ENCODE results near the gene ARHGAP22. TPM values are rescaled to one million over a fixed set of nuclear protein-coding genes. Genes with fewer than 3 reads are reported as not detected.
A peak's percentile ranks its signal among the peaks of the same experiment; 100 is the strongest.

The ARHGAP22 gene
- total RNA-seq, 1 experiment from 2014 or later, result 0.53 TPM

DNA sequence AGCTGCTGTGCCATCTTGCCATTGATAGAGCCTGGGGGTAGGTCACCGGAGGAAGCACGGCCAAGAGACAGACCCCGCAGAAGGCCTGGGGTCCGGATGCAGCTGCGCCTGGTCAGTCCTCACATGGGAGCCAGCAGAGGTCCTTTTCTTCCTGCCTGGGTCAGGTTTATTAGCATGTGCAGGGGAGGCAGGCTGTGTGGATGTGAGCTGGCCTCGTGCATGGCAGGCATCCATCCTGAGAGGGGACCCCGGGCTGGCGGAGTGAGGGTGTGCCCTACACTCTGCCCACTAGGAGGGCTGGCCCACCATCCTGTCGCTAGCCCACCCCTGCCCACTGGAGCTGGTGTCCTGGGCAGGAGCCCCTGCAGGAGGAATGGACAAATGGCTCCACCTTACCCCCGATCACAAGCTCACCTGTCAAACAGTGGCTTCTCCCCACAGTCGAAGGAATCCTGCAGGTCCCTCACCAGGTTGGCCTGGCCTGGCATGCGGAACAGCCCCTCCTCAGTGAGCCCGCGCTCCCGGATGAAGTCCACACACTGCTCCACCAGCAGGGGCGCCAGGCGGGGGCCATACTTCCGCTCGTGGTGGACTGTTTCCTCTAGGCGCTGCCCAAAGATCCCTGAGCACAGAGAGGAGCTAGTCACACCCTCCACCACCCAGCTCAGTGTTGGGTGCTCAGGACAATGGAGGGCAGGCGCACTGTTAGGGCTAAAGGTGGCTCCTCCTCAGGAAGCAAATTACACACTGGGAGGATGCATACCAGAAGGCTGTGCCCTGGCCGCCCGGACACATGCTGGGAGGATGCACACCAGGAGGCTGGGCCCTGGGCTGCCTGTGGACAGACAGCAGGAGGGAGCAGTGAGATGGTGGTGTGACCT lies 145.4 kb downstream of the ARHGAP22 start:
- no peaks in the 10 kb centered on the region for H3K9me3 ChIP-seq (replicated peaks)
- no peaks in the 10 kb centered on the region for H3K36me3 ChIP-seq
- H3K27ac ChIP-seq, result no peak overlapping the region
- no peaks in the 10 kb centered on the region for H3K4me1 ChIP-seq (replicated peaks)
- H3K27me3 ChIP-seq (replicated peaks), result no peaks in the 10 kb centered on the region
- H3K4me3 ChIP-seq, result no peak overlapping the region
- DNase-seq (ENCODE audit: low read depth in 1 of 2, low spot score in 2 of 2), result peak in 1 of 2 experiments; percentile 37

GRCh38 chr10:48458662-48459048 lies 146.2 kb downstream of the ARHGAP22 start:
- Histone ChIP-seq H3K9me3 (replicated peaks) (no peaks in the 10 kb centered on the region), H3K27ac (no peak overlapping the region), H3K4me3 (no peak overlapping the region), H3K27me3 (replicated peaks) (no peaks in the 10 kb centered on the region), H3K4me1 (replicated peaks) (no peaks in the 10 kb centered on the region), H3K36me3 (no peaks in the 10 kb centered on the region)
- DNase-seq (ENCODE audit: low read depth in 1 of 2, low spot score in 2 of 2), result peak in 1 of 2 experiments; percentile 25

- Histone ChIP-seq H3K27ac (no peak overlapping the region), H3K27me3 (replicated peaks) (no peaks in the 10 kb centered on the region), H3K36me3 (no peaks in the 10 kb centered on the region), H3K4me3 (no peak overlapping the region), H3K9me3 (replicated peaks) (no peaks in the 10 kb centered on the region), H3K4me1 (replicated peaks) (no peaks in the 10 kb centered on the region)
- DNase-seq (ENCODE audit: low read depth in 1 of 2, low spot score in 2 of 2), result peak in 1 of 2 experiments; percentile 30
Measured at GRCh38 chr10:48457949-48458661, 146.8 kb downstream of the ARHGAP22 start.

GRCh38 chr10:48456808-48457761 lies 147.8 kb downstream of the ARHGAP22 start:
- H3K27me3 ChIP-seq (replicated peaks), result no peaks in the 10 kb centered on the region
- H3K9me3 ChIP-seq (replicated peaks), result no peaks in the 10 kb centered on the region
- no peak overlapping the region for H3K4me3 ChIP-seq
- H3K36me3 ChIP-seq, result no peaks in the 10 kb centered on the region
- no peak overlapping the region for H3K27ac ChIP-seq
- H3K4me1 ChIP-seq (replicated peaks), result no peaks in the 10 kb centered on the region
- DNase-seq (ENCODE audit: low read depth in 1 of 2, low spot score in 2 of 2), result peak in 1 of 2 experiments; percentile 36

DNA sequence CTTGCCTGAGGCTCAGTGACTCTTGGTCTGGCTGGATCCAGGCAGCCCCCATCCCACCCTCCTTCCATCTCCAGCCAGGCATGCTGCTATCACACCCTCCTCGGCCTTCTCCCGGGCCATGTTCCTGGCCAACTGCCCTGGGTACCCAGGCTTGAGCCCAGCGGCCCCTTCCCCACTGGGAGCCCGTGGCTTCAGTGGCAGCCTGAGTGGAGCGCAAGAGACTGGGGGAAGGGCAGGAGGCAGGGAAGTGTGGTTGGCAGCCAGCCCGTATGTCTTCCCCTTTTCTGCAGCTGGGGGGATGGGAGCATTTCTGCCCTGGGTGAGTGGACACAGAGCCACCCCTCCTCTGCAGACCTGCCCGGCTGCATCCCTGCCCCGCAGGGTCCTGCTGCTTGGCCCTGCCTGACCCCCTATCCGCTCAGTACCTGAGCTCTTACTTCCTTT lies 148.5 kb downstream of the ARHGAP22 start:
- H3K4me1 ChIP-seq (replicated peaks), result no peaks in the 10 kb centered on the region
- H3K4me3 ChIP-seq, result no peak overlapping the region
- H3K9me3 ChIP-seq (replicated peaks), result no peaks in the 10 kb centered on the region
- DNase-seq (ENCODE audit: low read depth in 1 of 2, low spot score in 2 of 2), result peak in 1 of 2 experiments; percentile 36
- H3K27me3 ChIP-seq (replicated peaks), result no peaks in the 10 kb centered on the region
- no peak overlapping the region for H3K27ac ChIP-seq
- H3K36me3 ChIP-seq, result no peaks in the 10 kb centered on the region

GRCh38 chr10:48455392-48456151 lies 149.3 kb downstream of the ARHGAP22 start:
- H3K27me3 ChIP-seq (replicated peaks), result no peaks in the 10 kb centered on the region
- no peak overlapping the region for H3K27ac ChIP-seq
- no peak overlapping the region for H3K4me3 ChIP-seq
- no peaks in the 10 kb centered on the region for H3K9me3 ChIP-seq (replicated peaks)
- no peaks in the 10 kb centered on the region for H3K36me3 ChIP-seq
- DNase-seq (ENCODE audit: low read depth in 1 of 2, low spot score in 2 of 2), result peak in 1 of 2 experiments; percentile 36
- H3K4me1 ChIP-seq (replicated peaks), result no peaks in the 10 kb centered on the region

DNA sequence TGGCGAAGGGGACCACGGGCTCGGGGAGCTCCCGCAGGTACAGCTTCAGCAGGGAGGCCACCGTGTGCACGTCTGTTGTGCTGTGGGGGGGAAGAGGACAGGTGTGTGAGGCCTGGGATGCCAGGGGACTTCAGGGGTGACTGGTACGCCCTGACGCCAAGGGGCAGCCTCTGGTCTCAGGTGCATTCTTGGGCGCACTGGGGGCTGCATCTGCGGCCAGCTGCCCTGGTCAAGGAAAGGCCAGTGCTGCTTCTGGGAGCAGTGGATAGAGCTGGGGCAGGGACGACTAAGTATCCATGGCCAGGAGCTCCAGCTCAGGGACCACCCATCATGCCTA lies 149.8 kb downstream of the ARHGAP22 start:
- Histone ChIP-seq H3K9me3 (replicated peaks) (no peaks in the 10 kb centered on the region), H3K36me3 (no peaks in the 10 kb centered on the region), H3K27me3 (replicated peaks) (no peaks in the 10 kb centered on the region), H3K27ac (no peak overlapping the region), H3K4me1 (replicated peaks) (no peaks in the 10 kb centered on the region), H3K4me3 (no peak overlapping the region)
- peak in 1 of 2 experiments; percentile 31 for DNase-seq (ENCODE audit: low read depth in 1 of 2, low spot score in 2 of 2)

DNA sequence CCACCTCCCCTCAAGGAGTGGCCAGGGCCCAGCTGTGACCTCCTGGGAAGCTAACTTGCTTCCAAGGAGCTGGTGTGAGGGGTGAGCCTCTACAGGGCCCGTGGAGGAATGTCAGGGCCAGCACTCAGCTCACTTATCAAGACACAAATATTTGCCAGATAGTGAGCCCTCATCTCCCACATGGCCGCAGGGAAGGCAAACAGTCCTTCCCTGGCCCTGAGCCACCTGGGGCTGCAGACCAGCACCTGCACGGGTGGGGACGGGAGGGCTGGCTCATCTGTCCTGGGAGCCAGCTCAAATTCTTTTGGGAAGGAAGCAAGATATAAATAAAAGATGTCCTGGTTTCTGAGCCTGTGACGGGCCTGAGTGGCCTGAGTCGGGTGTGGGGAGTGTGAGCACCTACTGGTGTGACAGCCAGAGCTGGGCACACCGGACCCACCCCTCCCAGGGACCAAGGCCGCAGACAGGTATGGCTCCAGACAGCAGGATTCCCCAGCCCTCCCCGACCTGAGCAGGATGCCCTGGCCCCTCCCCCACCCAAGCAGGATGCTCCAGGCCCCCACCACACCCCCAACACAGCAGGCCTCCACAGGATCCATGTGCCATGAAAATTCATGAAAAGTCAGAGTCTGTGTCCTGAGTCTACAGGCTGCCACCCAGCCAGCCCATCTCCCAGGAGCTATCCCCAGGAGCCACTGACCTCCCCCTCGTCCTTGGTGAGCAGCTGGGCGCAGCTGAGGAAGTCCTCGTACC lies 150.4 kb downstream of the ARHGAP22 start:
- Histone ChIP-seq H3K27me3 (replicated peaks) (no peaks in the 10 kb centered on the region), H3K4me1 (replicated peaks) (no peaks in the 10 kb centered on the region), H3K36me3 (no peaks in the 10 kb centered on the region), H3K4me3 (no peak overlapping the region), H3K27ac (no peak overlapping the region), H3K9me3 (replicated peaks) (no peaks in the 10 kb centered on the region)
- DNase-seq (ENCODE audit: low read depth in 1 of 2, low spot score in 2 of 2), result peak in 1 of 2 experiments; percentile 37

DNA sequence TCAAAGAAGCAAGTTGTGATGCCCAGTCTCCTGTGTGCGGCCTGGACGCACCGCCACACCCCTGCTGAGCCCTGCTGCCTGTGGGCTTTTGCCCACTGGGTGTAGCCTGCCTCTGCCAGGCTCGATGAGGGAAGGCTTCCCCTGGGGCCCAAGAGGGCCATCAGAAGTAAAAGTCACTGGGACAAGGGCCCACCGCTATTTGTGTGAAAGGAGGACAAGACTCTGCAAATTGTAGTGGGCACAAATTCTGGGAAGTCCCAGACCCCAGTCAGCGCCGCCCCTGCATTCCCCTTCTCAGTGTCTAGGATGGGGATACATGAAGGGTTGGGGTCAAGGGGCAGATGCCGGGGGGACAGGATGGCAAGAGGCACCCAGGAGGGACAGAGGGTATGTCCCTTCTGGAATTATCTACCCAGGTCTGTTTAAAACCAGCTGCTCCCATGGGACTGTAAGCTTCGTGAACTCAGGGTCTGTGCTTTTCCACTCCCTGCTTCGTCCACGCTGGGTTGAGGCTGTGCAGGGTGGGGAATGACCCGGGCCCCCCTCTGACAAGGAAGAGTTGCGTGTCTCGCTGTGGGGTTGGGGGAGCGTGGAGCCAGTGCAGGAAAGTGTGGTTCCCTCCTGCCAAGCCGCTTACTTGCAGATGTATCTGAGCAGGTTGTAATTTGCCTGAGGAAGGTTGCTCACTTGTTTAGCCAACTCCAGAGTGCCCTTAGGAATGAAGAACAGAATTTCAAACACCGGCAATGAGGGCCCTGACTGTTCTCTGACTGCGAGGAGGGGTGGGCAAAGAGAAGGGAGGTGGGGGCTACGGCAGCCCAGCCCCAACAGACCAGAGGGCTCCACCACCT lies 151.2 kb downstream of the ARHGAP22 start:
- H3K27ac ChIP-seq, result no peak overlapping the region
- H3K36me3 ChIP-seq, result no peaks in the 10 kb centered on the region
- H3K4me1 ChIP-seq (replicated peaks), result no peaks in the 10 kb centered on the region
- no peaks in the 10 kb centered on the region for H3K9me3 ChIP-seq (replicated peaks)
- peak in 1 of 2 experiments; percentile 36 for DNase-seq (ENCODE audit: low read depth in 1 of 2, low spot score in 2 of 2)
- no peaks in the 10 kb centered on the region for H3K27me3 ChIP-seq (replicated peaks)
- H3K4me3 ChIP-seq, result no peak overlapping the region

GRCh38 chr10:48452879-48453412 lies 151.9 kb downstream of the ARHGAP22 start:
- Histone ChIP-seq H3K27me3 (replicated peaks) (no peaks in the 10 kb centered on the region), H3K4me1 (replicated peaks) (no peaks in the 10 kb centered on the region), H3K27ac (no peak overlapping the region), H3K36me3 (no peaks in the 10 kb centered on the region), H3K4me3 (no peak overlapping the region), H3K9me3 (replicated peaks) (no peaks in the 10 kb centered on the region)
- peak in 1 of 2 experiments; percentile 33 for DNase-seq (ENCODE audit: low read depth in 1 of 2, low spot score in 2 of 2)

DNA sequence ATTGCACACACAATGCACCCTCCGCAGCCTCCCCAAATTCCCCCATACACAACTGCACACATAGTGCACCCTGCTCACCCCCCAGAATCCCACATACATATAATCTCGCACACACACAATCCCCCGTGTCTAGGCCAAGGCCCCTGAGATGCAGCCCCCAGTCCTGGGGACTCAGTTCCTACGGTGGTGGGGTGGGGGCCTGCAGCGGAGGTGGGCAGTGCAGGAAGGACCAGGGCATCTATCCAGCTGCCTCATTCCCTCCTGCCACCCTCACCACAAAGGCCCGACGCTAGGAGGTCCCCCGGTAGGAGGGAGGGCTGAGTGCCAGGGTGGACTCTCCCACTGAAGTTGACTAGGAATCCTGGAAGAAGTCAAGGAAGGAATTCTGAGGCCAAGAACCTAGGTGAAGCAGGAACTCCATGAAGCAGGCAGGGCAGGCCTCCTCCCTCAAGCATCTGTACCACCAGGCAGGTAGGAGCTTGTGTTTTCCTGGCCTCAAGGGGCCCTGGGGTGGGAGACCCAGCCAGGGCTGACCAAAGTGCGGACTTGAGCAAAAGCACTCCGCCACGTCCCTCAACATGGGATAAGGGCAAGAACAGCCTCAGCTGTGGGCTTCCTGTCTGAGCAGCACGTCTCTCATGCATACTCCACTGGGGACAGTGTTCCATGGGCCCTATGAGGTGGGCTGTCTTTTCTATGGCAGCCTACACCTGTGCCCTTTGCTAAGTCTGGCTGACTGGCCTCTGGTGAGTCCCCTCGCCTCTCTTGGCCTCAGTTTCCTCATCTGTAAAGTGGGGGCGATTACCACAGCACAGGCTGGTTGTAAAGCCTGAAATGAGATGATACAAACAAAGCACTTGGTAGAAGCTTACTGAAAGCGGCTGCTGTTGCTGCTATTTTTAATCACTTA lies 152.6 kb downstream of the ARHGAP22 start:
- H3K36me3 ChIP-seq, result no peaks in the 10 kb centered on the region

More for the DNA sequence above, 152.6 kb downstream of the ARHGAP22 start:
- H3K27ac ChIP-seq, result no peak overlapping the region
- no peaks in the 10 kb centered on the region for H3K9me3 ChIP-seq (replicated peaks)
- no peaks in the 10 kb centered on the region for H3K4me1 ChIP-seq (replicated peaks)
- DNase-seq (ENCODE audit: low read depth in 1 of 2, low spot score in 2 of 2), result peak in 1 of 2 experiments; percentile 33
- no peaks in the 10 kb centered on the region for H3K27me3 ChIP-seq (replicated peaks)
- H3K4me3 ChIP-seq, result no peak overlapping the region

All from SJSA1 (cell line).